ENCODE data around the gene PITPNC1. TPM values are rescaled to one million over a fixed set of nuclear protein-coding genes. Genes with fewer than 3 reads are reported as not detected.

PITPNC1 gene
- total and polyA plus RNA-seq, 2 donors (not counting 1 experiment from before 2014, with no cell fraction given), result 4.7 to 26.1 TPM

- no peak overlapping the region for H3K4me3 ChIP-seq (ENCODE audit: control extremely low read depth in 1 of 5, extremely low read depth in 1 of 5, insufficient read depth in 1 of 5, low read depth in 2 of 5, low read length in 4 of 5)
- DNase-seq (no peak), ATAC-seq (ENCODE audit: low read depth) (no peak)
- no peaks in the 10 kb centered on the region for H4K20me1 ChIP-seq (ENCODE audit: control insufficient read depth, insufficient read depth, low read length, poor library complexity, severe bottlenecking)
- ChIA-PET POLR2A (no interaction called here), CTCF (no interaction called here)
- Mint-ChIP-seq H3K27ac (no peak overlapping the region), H3K27me3 (no peaks in the 10 kb centered on the region), H3K4me3 (no peak overlapping the region), H3K9me3 (ENCODE audit: insufficient read depth) (no peaks in the 10 kb centered on the region), H3K4me1 (peaks cover 6% of the 10 kb centered on the region)
- no peak overlapping the region for H3K4me2 ChIP-seq (replicated peaks; ENCODE audit: low read depth, low read length, poor library complexity, severe bottlenecking)
- TF ChIP-seq, protein P1, sequence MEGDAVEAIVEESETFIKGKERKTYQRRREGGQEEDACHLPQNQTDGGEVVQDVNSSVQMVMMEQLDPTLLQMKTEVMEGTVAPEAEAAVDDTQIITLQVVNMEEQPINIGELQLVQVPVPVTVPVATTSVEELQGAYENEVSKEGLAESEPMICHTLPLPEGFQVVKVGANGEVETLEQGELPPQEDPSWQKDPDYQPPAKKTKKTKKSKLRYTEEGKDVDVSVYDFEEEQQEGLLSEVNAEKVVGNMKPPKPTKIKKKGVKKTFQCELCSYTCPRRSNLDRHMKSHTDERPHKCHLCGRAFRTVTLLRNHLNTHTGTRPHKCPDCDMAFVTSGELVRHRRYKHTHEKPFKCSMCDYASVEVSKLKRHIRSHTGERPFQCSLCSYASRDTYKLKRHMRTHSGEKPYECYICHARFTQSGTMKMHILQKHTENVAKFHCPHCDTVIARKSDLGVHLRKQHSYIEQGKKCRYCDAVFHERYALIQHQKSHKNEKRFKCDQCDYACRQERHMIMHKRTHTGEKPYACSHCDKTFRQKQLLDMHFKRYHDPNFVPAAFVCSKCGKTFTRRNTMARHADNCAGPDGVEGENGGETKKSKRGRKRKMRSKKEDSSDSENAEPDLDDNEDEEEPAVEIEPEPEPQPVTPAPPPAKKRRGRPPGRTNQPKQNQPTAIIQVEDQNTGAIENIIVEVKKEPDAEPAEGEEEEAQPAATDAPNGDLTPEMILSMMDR (IDR thresholded peaks at IDR 0.05), result no peak
- TF ChIP-seq EZH2 (IDR thresholded peaks at IDR 0.05; ENCODE audit: borderline replicate concordance, insufficient read depth, low read depth, low read length, poor library complexity, severe bottlenecking), result no peak
- H3K9ac ChIP-seq (ENCODE audit: low read length), result no peak overlapping the region
- intact Hi-C loops (cut with micrococcal nuclease), result no loop called here
- peaks cover 0 to 4% of the 10 kb centered on the region in 2 donors for H3K4me1 ChIP-seq (ENCODE audit: control insufficient read depth in 2 of 2, insufficient read depth in 2 of 2, low read length in 2 of 2)
- no CpG with 5 or more reads among the region's 4 CpGs for WGBS (ENCODE audit: insufficient coverage)
- H3K27ac ChIP-seq (ENCODE audit: low read length in 2 of 2), result no peak overlapping the region
- H2AFZ ChIP-seq (ENCODE audit: insufficient read depth, low read depth, low read length, poor library complexity, severe bottlenecking), result no peak overlapping the region
- no peaks in the 10 kb centered on the region for H3K36me3 ChIP-seq (replicated peaks in 1 of 2; ENCODE audit: control extremely low read depth in 1 of 2, control insufficient read depth in 1 of 2, extremely low read depth in 1 of 2, insufficient read depth in 2 of 2, low read length in 1 of 2)
- H3K79me2 ChIP-seq (ENCODE audit: control insufficient read depth, insufficient read depth, low read length), result no peaks in the 10 kb centered on the region
- H3K9me3 ChIP-seq (ENCODE audit: control extremely low read depth in 1 of 3, control insufficient read depth in 2 of 3, insufficient read depth in 1 of 3, low read length in 2 of 3), result no peaks in the 10 kb centered on the region
- H3K27me3 ChIP-seq (replicated peaks in 1 of 4; ENCODE audit: control extremely low read depth in 1 of 4, control insufficient read depth in 3 of 4, insufficient read depth in 4 of 4, low read length in 3 of 4), result no peaks in the 10 kb centered on the region
These were observed 149.6 kb downstream of the PITPNC1 start for GRCh38 chr17:67526700-67527099.

- 93% methylated on average over 18 of the region's 22 CpGs for WGBS (ENCODE audit: insufficient coverage)
- H3K79me2 ChIP-seq (ENCODE audit: control insufficient read depth, insufficient read depth, low read length), result no peaks in the 10 kb centered on the region
- H3K36me3 ChIP-seq (replicated peaks in 1 of 2; ENCODE audit: control extremely low read depth in 1 of 2, control insufficient read depth in 1 of 2, extremely low read depth in 1 of 2, insufficient read depth in 2 of 2, low read length in 1 of 2), result no peaks in the 10 kb centered on the region
- POLR2A ChIA-PET, result no interaction called here
- intact Hi-C loops (cut with micrococcal nuclease), result no loop called here
- ATAC-seq (ENCODE audit: low read depth), result no peak
- no peaks in the 10 kb centered on the region for H3K9me3 Mint-ChIP-seq (ENCODE audit: insufficient read depth)
- no peak overlapping the region for H2AFZ ChIP-seq (ENCODE audit: insufficient read depth, low read depth, low read length, poor library complexity, severe bottlenecking)
- no peak overlapping the region for H3K9ac ChIP-seq (ENCODE audit: low read length)
- TF ChIP-seq, protein P1 (IDR thresholded peaks at IDR 0.05), result no peak
- no peak for TF ChIP-seq EZH2 (IDR thresholded peaks at IDR 0.05; ENCODE audit: borderline replicate concordance, insufficient read depth, low read depth, low read length, poor library complexity, severe bottlenecking)
- no peaks in the 10 kb centered on the region for H4K20me1 ChIP-seq (ENCODE audit: control insufficient read depth, insufficient read depth, low read length, poor library complexity, severe bottlenecking)
- H3K4me1 Mint-ChIP-seq, result peaks cover 7% of the 10 kb centered on the region
- no peaks in the 10 kb centered on the region for H3K27me3 Mint-ChIP-seq
- no peak for DNase-seq
- H3K9me3 ChIP-seq (ENCODE audit: control extremely low read depth in 1 of 3, control insufficient read depth in 2 of 3, insufficient read depth in 1 of 3, low read length in 2 of 3), result no peaks in the 10 kb centered on the region
- H3K27ac Mint-ChIP-seq, result no peak overlapping the region
- H3K27ac ChIP-seq (ENCODE audit: low read length in 2 of 2), result no peak overlapping the region
- CTCF ChIA-PET, result no interaction called here
- H3K4me3 ChIP-seq (ENCODE audit: control extremely low read depth in 1 of 5, extremely low read depth in 1 of 5, insufficient read depth in 1 of 5, low read depth in 2 of 5, low read length in 4 of 5), result no peak overlapping the region
- no peak overlapping the region for H3K4me3 Mint-ChIP-seq
- H3K4me1 ChIP-seq (ENCODE audit: control insufficient read depth in 2 of 2, insufficient read depth in 2 of 2, low read length in 2 of 2), result peaks cover 0 to 4% of the 10 kb centered on the region in 2 donors
- no peaks in the 10 kb centered on the region for H3K27me3 ChIP-seq (replicated peaks in 1 of 4; ENCODE audit: control extremely low read depth in 1 of 4, control insufficient read depth in 3 of 4, insufficient read depth in 4 of 4, low read length in 3 of 4)
- no peak overlapping the region for H3K4me2 ChIP-seq (replicated peaks; ENCODE audit: low read depth, low read length, poor library complexity, severe bottlenecking)
These were observed 151.8 kb downstream of the PITPNC1 start for GRCh38 chr17:67528751-67529436.
